HepG2 (cell line): Measurements from ENCODE around the gene KLHDC1. TPM values are rescaled to one million over a fixed set of nuclear protein-coding genes. Genes with fewer than 3 reads are reported as not detected.

Experiments used
- CCDC6 ChIP-seq: sonication (generic); formaldehyde crosslinking; IDR thresholded peaks from 2 replicates; pipeline ENCODE4 v1.8.1; 2022; ENCODE audit warnings: mild to moderate bottlenecking, missing genetic modification reagents, moderate library complexity
- ELF3 ChIP-seq: IDR thresholded peaks from 2 replicates; pipeline ENCODE4 v1.6.1; 2016; ENCODE audit warnings: missing genetic modification reagents, missing compliant biosample characterization
- ELF4 ChIP-seq: sonication (generic); formaldehyde crosslinking; IDR thresholded peaks from 2 replicates; pipeline ENCODE4 v1.5.0; 2020; ENCODE audit warnings: missing genetic modification reagents, mild to moderate bottlenecking, moderate library complexity, borderline replicate concordance
- PAWR ChIP-seq: sonication (generic); formaldehyde crosslinking; IDR thresholded peaks from 2 replicates; pipeline ENCODE4 v1.4.0; 2020; ENCODE audit warnings: missing genetic modification reagents, mild to moderate bottlenecking, borderline replicate concordance
- PCBP2 ChIP-seq: fragments of 200-400 bp; formaldehyde crosslinking; optimal IDR thresholded peaks from 2 replicates; pipeline ENCODE3; 2018; ENCODE audit warnings: low read length, low read depth; ENCODE audit not compliant: poor library complexity, severe bottlenecking
- SAFB2 ChIP-seq: sonication (generic); formaldehyde crosslinking; IDR thresholded peaks from 2 replicates; pipeline ENCODE4 v1.5.1; 2020; ENCODE audit warnings: missing genetic modification reagents, low read depth, mild to moderate bottlenecking, borderline replicate concordance
- SRF ChIP-seq: IDR thresholded peaks from 2 replicates; pipeline ENCODE4 v1.6.1; 2011; ENCODE audit warnings: mild to moderate bottlenecking, low read depth, low read length, moderate library complexity
- ZNF260 ChIP-seq: sonication (generic); formaldehyde crosslinking; IDR thresholded peaks from 2 replicates; pipeline ENCODE4 v1.4.0; 2020; ENCODE audit warnings: missing genetic modification reagents, low read depth, mild to moderate bottlenecking, borderline replicate concordance
- ZNF337 ChIP-seq: sonication (generic); formaldehyde crosslinking; IDR thresholded peaks from 2 replicates; pipeline ENCODE4 v1.5.1; 2020; ENCODE audit warnings: missing genetic modification reagents, low read depth, mild to moderate bottlenecking, borderline replicate concordance
- ZNF547 ChIP-seq: sonication (generic); formaldehyde crosslinking; IDR thresholded peaks from 2 replicates; pipeline ENCODE4 v1.5.1; 2020; ENCODE audit warnings: mild to moderate bottlenecking, missing genetic modification reagents
- ZNF749 ChIP-seq: sonication (generic); formaldehyde crosslinking; IDR thresholded peaks from 2 replicates; pipeline ENCODE4 v1.8.0; 2022; ENCODE audit warnings: mild to moderate bottlenecking, missing genetic modification reagents, moderate library complexity, borderline replicate concordance
- ZNF83 ChIP-seq: sonication (generic); formaldehyde crosslinking; IDR thresholded peaks from 2 replicates; pipeline ENCODE4 v1.4.0; 2020; ENCODE audit warnings: missing genetic modification reagents, mild to moderate bottlenecking, borderline replicate concordance
- ZSCAN29 ChIP-seq: sonication (generic); formaldehyde crosslinking; conservative IDR thresholded peaks from 2 replicates; pipeline ENCODE4 v1.4.0; 2020; ENCODE audit warnings: mild to moderate bottlenecking, missing genetic modification reagents
- polyA plus RNA-seq, 8 experiments: library from polyadenylated mRNA; depleted of rRNA in 3 of 8; stranded (reverse) in 7 of 8; unstranded in 1 of 8; fragments of >200 nt; fragmentation: Illumina TruSeq in 4 of 8; extraction: Trizol in 4 of 8; gene quantifications; 2 replicates each; pipeline versions ENCODE4 v1.2.1 to v1.2.3, GENCODE V29; 2011 to 2016; ENCODE audit warnings: low read depth in 4 of 8, missing spikeins in 1 of 8, mixed read lengths in 1 of 8; ENCODE audit not compliant: insufficient read depth in 1 of 8
- total RNA-seq, 5 experiments: library from RNA; depleted of rRNA; stranded (reverse); fragments of >200 nt; fragmentation: Illumina TruSeq; extraction: Trizol; gene quantifications; 2 replicates each; pipeline ENCODE4 v1.2.3, GENCODE V29; 2016; ENCODE audit warnings: low read depth in 1 of 5
- TF ChIP-seq, protein P1 (sequence below): sonication (generic); formaldehyde crosslinking; IDR thresholded peaks from 2 replicates; pipeline ENCODE4 v1.8.1; 2023; ENCODE audit warnings: mild to moderate bottlenecking, missing genetic modification reagents
- TF ChIP-seq, protein P2 (sequence below): sonication (generic); formaldehyde crosslinking; IDR thresholded peaks from 2 replicates; pipeline ENCODE4 v1.8.1; 2022; ENCODE audit warnings: low read depth, mild to moderate bottlenecking, missing genetic modification reagents
- TF ChIP-seq, protein P3 (sequence below): sonication (generic); formaldehyde crosslinking; IDR thresholded peaks from 2 replicates; pipeline ENCODE4 v1.4.0; 2020; ENCODE audit warnings: missing genetic modification reagents
- TF ChIP-seq, protein P4 (sequence below): IDR thresholded peaks from 2 replicates; pipeline ENCODE4 v1.6.1; 2012; ENCODE audit warnings: low read length, improper control_type of control experiment
- TF ChIP-seq, protein P5 (sequence below): sonication (generic); formaldehyde crosslinking; IDR thresholded peaks from 2 replicates; pipeline ENCODE4 v1.5.0; 2020; ENCODE audit warnings: missing genetic modification reagents, mild to moderate bottlenecking, borderline replicate concordance

KLHDC1 gene
- total and polyA plus RNA-seq, 2 of the 13 experiments (the other 11 are each of a cell fraction or from before 2014, with no cell fraction given): 0.11 TPM; not detected in 1

DNA sequence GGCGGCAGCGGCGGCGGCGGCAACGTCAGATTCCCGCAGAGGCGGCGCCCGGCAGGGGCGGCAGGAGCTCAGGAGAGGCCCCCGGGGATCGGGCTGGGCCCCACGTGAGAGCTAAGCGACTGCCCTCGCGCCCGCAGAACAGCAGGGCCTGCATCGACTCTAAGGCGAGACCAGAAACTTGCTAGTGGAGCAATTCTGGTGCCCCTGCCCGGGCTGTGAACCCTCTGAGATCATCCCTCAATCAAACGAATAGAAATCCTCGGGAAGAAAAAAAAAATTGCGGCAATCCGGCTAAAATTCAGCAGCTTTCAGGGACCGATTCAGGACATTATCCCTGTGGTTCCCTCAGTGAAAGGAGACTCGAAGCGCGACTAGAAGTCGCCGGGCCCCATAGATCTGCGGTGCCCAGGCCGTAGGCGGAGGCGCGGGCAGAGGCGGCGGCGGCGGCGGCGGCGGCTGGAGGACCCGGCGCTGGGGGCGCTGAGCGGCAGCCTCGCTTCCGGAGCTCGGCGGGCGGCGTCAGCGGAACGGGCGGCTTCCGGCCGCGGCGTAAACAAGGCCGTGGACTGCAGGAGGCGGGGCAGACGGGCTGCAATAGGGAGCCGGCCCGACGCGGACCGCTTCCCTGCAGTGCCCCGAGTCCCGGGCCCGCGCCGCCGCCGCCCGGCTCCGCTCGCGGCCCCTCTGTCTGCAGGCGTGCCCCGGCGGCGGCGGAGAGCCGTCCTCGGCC is 74.8 kb downstream of the KLHDC1 start, which contains the start of gene KLHDC2 (continued):
- TF ChIP-seq, protein P1, sequence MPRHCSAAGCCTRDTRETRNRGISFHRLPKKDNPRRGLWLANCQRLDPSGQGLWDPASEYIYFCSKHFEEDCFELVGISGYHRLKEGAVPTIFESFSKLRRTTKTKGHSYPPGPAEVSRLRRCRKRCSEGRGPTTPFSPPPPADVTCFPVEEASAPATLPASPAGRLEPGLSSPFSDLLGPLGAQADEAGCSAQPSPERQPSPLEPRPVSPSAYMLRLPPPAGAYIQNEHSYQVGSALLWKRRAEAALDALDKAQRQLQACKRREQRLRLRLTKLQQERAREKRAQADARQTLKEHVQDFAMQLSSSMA (CRISPR knock-in tag): no peak
- TF ChIP-seq PCBP2: no peak
- peak; percentile 52; the same call in 1 of the 2 replicates for TF ChIP-seq ELF3
- TF ChIP-seq ELF4 (CRISPR knock-in tag): no peak
- TF ChIP-seq PAWR: no peak
- no peak for TF ChIP-seq ZNF547 (CRISPR knock-in tag)
- no peak for TF ChIP-seq ZNF260 (CRISPR knock-in tag)
- TF ChIP-seq SRF: no peak
- no peak for TF ChIP-seq ZNF749
- TF ChIP-seq, protein P2, sequence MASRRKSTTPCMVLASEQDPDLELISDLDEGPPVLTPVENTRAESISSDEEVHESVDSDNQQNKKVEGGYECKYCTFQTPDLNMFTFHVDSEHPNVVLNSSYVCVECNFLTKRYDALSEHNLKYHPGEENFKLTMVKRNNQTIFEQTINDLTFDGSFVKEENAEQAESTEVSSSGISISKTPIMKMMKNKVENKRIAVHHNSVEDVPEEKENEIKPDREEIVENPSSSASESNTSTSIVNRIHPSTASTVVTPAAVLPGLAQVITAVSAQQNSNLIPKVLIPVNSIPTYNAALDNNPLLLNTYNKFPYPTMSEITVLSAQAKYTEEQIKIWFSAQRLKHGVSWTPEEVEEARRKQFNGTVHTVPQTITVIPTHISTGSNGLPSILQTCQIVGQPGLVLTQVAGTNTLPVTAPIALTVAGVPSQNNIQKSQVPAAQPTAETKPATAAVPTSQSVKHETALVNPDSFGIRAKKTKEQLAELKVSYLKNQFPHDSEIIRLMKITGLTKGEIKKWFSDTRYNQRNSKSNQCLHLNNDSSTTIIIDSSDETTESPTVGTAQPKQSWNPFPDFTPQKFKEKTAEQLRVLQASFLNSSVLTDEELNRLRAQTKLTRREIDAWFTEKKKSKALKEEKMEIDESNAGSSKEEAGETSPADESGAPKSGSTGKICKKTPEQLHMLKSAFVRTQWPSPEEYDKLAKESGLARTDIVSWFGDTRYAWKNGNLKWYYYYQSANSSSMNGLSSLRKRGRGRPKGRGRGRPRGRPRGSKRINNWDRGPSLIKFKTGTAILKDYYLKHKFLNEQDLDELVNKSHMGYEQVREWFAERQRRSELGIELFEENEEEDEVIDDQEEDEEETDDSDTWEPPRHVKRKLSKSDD: no peak
- TF ChIP-seq, protein P3, sequence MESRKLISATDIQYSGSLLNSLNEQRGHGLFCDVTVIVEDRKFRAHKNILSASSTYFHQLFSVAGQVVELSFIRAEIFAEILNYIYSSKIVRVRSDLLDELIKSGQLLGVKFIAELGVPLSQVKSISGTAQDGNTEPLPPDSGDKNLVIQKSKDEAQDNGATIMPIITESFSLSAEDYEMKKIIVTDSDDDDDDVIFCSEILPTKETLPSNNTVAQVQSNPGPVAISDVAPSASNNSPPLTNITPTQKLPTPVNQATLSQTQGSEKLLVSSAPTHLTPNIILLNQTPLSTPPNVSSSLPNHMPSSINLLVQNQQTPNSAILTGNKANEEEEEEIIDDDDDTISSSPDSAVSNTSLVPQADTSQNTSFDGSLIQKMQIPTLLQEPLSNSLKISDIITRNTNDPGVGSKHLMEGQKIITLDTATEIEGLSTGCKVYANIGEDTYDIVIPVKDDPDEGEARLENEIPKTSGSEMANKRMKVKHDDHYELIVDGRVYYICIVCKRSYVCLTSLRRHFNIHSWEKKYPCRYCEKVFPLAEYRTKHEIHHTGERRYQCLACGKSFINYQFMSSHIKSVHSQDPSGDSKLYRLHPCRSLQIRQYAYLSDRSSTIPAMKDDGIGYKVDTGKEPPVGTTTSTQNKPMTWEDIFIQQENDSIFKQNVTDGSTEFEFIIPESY: no peak
- TF ChIP-seq ZNF83 (CRISPR knock-in tag): no peak
- peak; percentile 78; the same call in 1 of the 2 replicates for TF ChIP-seq SAFB2 (CRISPR knock-in tag)
- TF ChIP-seq CCDC6: peak; percentile 42; the same call in 1 of the 2 replicates
- TF ChIP-seq, protein P4, sequence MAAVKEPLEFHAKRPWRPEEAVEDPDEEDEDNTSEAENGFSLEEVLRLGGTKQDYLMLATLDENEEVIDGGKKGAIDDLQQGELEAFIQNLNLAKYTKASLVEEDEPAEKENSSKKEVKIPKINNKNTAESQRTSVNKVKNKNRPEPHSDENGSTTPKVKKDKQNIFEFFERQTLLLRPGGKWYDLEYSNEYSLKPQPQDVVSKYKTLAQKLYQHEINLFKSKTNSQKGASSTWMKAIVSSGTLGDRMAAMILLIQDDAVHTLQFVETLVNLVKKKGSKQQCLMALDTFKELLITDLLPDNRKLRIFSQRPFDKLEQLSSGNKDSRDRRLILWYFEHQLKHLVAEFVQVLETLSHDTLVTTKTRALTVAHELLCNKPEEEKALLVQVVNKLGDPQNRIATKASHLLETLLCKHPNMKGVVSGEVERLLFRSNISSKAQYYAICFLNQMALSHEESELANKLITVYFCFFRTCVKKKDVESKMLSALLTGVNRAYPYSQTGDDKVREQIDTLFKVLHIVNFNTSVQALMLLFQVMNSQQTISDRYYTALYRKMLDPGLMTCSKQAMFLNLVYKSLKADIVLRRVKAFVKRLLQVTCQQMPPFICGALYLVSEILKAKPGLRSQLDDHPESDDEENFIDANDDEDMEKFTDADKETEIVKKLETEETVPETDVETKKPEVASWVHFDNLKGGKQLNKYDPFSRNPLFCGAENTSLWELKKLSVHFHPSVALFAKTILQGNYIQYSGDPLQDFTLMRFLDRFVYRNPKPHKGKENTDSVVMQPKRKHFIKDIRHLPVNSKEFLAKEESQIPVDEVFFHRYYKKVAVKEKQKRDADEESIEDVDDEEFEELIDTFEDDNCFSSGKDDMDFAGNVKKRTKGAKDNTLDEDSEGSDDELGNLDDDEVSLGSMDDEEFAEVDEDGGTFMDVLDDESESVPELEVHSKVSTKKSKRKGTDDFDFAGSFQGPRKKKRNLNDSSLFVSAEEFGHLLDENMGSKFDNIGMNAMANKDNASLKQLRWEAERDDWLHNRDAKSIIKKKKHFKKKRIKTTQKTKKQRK: no peak
- TF ChIP-seq ZNF337 (CRISPR knock-in tag): no peak
- TF ChIP-seq, protein P5, sequence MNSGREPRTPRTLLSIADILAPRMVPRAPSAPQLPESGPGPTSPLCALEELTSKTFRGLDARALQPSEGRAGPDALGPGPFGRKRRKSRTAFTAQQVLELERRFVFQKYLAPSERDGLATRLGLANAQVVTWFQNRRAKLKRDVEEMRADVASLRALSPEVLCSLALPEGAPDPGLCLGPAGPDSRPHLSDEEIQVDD (CRISPR knock-in tag): no peak
- no peak for TF ChIP-seq ZSCAN29 (CRISPR knock-in tag)
